ENCODE data around the gene DOK4. TPM values are rescaled to one million over a fixed set of nuclear protein-coding genes. Genes with fewer than 3 reads are reported as not detected.

The DOK4 gene
- total RNA-seq, 1 donor from 2014 or later: 69.4 TPM

DNA sequence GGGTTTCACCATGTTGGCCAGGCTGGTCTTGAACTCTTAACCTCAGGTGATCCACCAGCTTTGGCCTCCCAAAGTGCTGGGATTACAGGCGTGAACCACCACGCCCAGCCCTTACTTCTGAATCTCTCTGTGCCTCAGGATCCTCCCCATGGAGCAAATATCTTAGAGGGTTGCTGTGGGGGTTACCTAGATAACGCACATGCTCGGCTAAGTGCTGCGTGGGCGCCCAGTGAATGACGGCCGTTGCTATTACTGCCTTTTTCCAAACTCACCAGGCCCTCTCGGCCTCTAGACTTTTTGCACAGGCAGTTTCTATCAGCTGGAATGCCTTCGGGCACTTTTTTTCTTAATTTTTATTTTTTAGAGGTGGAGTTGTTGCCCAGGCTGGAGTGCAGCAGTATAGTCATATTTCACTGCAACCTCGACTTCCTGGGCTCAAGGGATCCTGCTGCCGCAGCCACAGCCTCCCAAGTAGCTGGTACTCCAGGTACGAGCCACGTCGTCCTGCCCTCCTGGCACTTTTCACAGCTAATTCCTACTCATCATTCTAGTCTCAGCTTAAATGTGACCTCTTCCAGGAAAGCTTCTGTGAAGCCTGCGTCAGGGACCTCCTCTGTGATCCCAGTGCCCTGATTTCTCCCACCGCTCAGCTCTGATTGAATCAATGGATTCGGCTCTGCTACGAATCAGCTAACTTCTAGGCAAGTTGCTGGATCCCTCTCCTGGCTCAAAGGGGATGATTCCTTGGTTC lies 41.5 kb upstream of the DOK4 start:
- Mint-ChIP-seq H3K9me3 (ENCODE audit: unreplicated experiment) (no peaks in the 10 kb centered on the region), H3K4me3 (ENCODE audit: unreplicated experiment) (no peak overlapping the region), H3K27ac (ENCODE audit: unreplicated experiment) (no peak overlapping the region), H3K36me3 (ENCODE audit: low read depth, unreplicated experiment) (peaks cover 17% of the 10 kb centered on the region), H3K4me1 (ENCODE audit: unreplicated experiment) (peaks cover 41% of the 10 kb centered on the region), H3K27me3 (ENCODE audit: unreplicated experiment) (peaks cover 37% of the 10 kb centered on the region)
- TF ChIP-seq, protein P1, sequence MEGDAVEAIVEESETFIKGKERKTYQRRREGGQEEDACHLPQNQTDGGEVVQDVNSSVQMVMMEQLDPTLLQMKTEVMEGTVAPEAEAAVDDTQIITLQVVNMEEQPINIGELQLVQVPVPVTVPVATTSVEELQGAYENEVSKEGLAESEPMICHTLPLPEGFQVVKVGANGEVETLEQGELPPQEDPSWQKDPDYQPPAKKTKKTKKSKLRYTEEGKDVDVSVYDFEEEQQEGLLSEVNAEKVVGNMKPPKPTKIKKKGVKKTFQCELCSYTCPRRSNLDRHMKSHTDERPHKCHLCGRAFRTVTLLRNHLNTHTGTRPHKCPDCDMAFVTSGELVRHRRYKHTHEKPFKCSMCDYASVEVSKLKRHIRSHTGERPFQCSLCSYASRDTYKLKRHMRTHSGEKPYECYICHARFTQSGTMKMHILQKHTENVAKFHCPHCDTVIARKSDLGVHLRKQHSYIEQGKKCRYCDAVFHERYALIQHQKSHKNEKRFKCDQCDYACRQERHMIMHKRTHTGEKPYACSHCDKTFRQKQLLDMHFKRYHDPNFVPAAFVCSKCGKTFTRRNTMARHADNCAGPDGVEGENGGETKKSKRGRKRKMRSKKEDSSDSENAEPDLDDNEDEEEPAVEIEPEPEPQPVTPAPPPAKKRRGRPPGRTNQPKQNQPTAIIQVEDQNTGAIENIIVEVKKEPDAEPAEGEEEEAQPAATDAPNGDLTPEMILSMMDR (IDR thresholded peaks at IDR 0.05; ENCODE audit: unreplicated experiment): no peak
- DNase-seq (ENCODE audit: low spot score): no peak

DNA sequence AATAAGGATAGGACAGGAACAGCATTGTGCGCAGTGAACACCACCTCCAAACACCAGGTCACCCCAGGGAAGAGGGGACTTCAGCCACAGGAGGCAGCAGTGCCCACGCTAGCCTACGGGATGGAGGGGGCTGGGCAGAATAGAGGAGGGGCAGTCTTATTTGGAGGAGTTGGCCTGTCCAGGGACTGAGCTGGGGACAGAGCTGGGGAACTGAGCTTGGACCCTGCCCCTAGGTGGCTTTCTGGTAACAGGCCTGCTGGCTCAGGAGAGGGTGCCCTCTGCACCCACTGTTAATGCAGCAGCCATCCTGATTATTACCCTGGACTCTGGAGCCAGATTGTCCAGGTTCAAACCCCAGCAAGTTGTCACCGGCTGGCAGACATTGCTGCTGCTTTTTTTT lies 40.7 kb upstream of the DOK4 start:
- DNase-seq (ENCODE audit: low spot score): no peak
- peaks cover 11% of the 10 kb centered on the region for H3K36me3 Mint-ChIP-seq (ENCODE audit: low read depth, unreplicated experiment)
- no peak overlapping the region for H3K4me3 Mint-ChIP-seq (ENCODE audit: unreplicated experiment)
- H3K27me3 Mint-ChIP-seq (ENCODE audit: unreplicated experiment): peaks cover 36% of the 10 kb centered on the region
- H3K9me3 Mint-ChIP-seq (ENCODE audit: unreplicated experiment): no peaks in the 10 kb centered on the region
- no peak overlapping the region for H3K27ac Mint-ChIP-seq (ENCODE audit: unreplicated experiment)
- TF ChIP-seq, protein P1 (IDR thresholded peaks at IDR 0.05; ENCODE audit: unreplicated experiment): no peak
- H3K4me1 Mint-ChIP-seq (ENCODE audit: unreplicated experiment): peaks cover 34% of the 10 kb centered on the region

DNA sequence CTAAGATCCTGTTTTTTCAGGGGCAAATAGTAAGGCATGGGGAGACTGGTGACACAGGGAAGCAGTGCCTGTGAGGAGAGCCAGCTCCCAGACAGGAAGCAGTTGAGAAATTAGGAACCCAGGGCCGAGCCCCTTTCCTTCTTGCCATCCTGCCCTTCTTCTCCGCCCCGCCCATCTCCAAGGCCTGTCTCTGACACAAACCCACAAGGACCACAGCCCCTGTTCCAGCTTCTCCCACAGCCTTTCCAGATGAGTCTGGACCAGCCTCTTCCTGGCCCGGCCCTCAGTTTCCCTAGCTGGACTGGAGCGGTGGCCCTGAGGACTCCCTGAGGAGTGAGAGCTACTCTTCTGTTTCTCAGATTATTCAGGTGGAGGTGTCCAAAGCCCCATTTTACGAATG lies 40.2 kb upstream of the DOK4 start:
- Mint-ChIP-seq H3K4me1 (ENCODE audit: unreplicated experiment) (peaks cover 29% of the 10 kb centered on the region), H3K9me3 (ENCODE audit: unreplicated experiment) (no peaks in the 10 kb centered on the region), H3K36me3 (ENCODE audit: low read depth, unreplicated experiment) (peaks cover 10% of the 10 kb centered on the region), H3K27me3 (ENCODE audit: unreplicated experiment) (peaks cover 36% of the 10 kb centered on the region), H3K4me3 (ENCODE audit: unreplicated experiment) (no peak overlapping the region), H3K27ac (ENCODE audit: unreplicated experiment) (no peak overlapping the region)
- TF ChIP-seq, protein P1 (IDR thresholded peaks at IDR 0.05; ENCODE audit: unreplicated experiment): no peak
- DNase-seq (ENCODE audit: low spot score): no peak

DNA sequence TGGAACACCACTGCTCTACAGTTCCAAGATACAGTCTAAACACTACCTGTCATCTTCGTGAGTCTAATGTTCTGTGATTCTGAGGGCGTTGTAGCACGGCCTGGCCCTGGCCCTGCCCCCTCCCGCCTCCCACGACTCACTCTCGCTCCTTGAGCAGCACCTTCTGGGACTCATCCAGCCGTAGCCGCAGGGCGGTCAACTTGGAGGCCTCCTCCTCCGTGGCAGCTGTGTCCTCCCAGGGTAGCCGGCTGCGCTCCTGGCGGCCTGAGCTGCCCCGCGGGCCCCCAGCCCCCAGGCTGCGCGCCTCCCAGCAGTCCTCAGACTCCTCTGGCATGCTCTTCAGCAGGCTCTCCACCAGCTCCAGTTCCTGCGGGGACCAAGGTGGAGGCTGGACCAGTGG lies 39.5 kb upstream of the DOK4 start:
- H3K9me3 Mint-ChIP-seq (ENCODE audit: unreplicated experiment): no peaks in the 10 kb centered on the region
- peaks cover 6% of the 10 kb centered on the region for H3K36me3 Mint-ChIP-seq (ENCODE audit: low read depth, unreplicated experiment)
- no peak for DNase-seq (ENCODE audit: low spot score)
- TF ChIP-seq, protein P1 (IDR thresholded peaks at IDR 0.05; ENCODE audit: unreplicated experiment): no peak
- peaks cover 30% of the 10 kb centered on the region for H3K27me3 Mint-ChIP-seq (ENCODE audit: unreplicated experiment)
- no peak overlapping the region for H3K4me3 Mint-ChIP-seq (ENCODE audit: unreplicated experiment)
- H3K27ac Mint-ChIP-seq (ENCODE audit: unreplicated experiment): no peak overlapping the region
- H3K4me1 Mint-ChIP-seq (ENCODE audit: unreplicated experiment): peaks cover 21% of the 10 kb centered on the region

DNA sequence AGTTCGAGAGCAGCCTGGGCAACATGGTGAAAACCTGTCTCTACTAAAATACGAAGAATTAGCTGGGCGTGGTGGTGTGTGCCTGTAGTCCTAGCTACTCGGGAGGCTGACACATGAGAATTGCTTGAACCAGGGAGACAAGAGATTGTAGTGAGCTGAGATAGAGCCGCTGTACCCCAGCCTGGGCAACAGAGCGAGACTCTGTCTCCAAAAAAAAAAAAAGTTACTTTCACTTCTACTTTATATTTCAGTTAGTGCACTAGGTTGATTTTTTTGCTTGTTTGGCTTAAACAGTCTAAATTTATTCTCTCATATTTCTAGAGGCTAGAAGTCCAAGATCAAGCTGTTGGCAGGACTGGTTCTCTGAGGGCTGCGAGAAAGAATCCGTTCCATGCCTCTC lies 36.7 kb upstream of the DOK4 start:
- H3K27me3 Mint-ChIP-seq (ENCODE audit: unreplicated experiment): peaks cover 25% of the 10 kb centered on the region
- H3K4me3 Mint-ChIP-seq (ENCODE audit: unreplicated experiment): no peak overlapping the region
- H3K9me3 Mint-ChIP-seq (ENCODE audit: unreplicated experiment): no peaks in the 10 kb centered on the region
- H3K4me1 Mint-ChIP-seq (ENCODE audit: unreplicated experiment): peaks cover 16% of the 10 kb centered on the region
- no peak overlapping the region for H3K27ac Mint-ChIP-seq (ENCODE audit: unreplicated experiment)
- TF ChIP-seq, protein P1 (IDR thresholded peaks at IDR 0.05; ENCODE audit: unreplicated experiment): no peak
- peaks cover 18% of the 10 kb centered on the region for H3K36me3 Mint-ChIP-seq (ENCODE audit: low read depth, unreplicated experiment)
- no peak for DNase-seq (ENCODE audit: low spot score)

Measured in endothelial cell (in vitro differentiated cells).